Stimulated activated CD8-positive, alpha-beta memory T cell treated with anti-CD3 and anti-CD28 coated beads, Interleukin-7, amount 100 ng/mL, for 48 hours (primary cell): ENCODE data around the gene SDF2L1.

Experiments
- DNase-seq, 2 donors: peaks; one replicate each; pipeline ENCODE4 v3.0.0-alpha.2; 2020; ENCODE audit warnings: low read depth in 1 of 2; ENCODE audit errors: extremely low read depth in 1 of 2

Gene SDF2L1

GRCh38 chr22:21621025-21621424 lies 21.1 kb upstream of the SDF2L1 start:
- no peak for DNase-seq

- DNase-seq: no peak
These were observed 19.8 kb upstream of the SDF2L1 start for GRCh38 chr22:21622011-21622918.

GRCh38 chr22:21622919-21623647 lies 19.0 kb upstream of the SDF2L1 start:
- DNase-seq: no peak

- no peak for DNase-seq
These were observed 18.5 kb upstream of the SDF2L1 start for GRCh38 chr22:21623648-21623970.

GRCh38 chr22:21624120-21624879 lies 17.8 kb upstream of the SDF2L1 start:
- no peak for DNase-seq

GRCh38 chr22:21624880-21625791 lies 17.0 kb upstream of the SDF2L1 start:
- DNase-seq: no peak

GRCh38 chr22:21626073-21626734 lies 15.9 kb upstream of the SDF2L1 start:
- no peak for DNase-seq

GRCh38 chr22:21626735-21627469 lies 15.2 kb upstream of the SDF2L1 start:
- no peak for DNase-seq

GRCh38 chr22:21628386-21629254 lies 13.5 kb upstream of the SDF2L1 start:
- DNase-seq: no peak

GRCh38 chr22:21629255-21630149 lies 12.6 kb upstream of the SDF2L1 start, which contains the start of gene YDJC:
Gene YDJC, minus strand, starts transcription at chr22:21630022. Its CDS starts 8 bp downstream, at chr22:21630014.
- peak; percentile 89 to 90 for DNase-seq

- no peak for DNase-seq
These were observed 11.1 kb upstream of the SDF2L1 start for GRCh38 chr22:21631025-21631424.

GRCh38 chr22:21632237-21632895 lies 9.7 kb upstream of the SDF2L1 start, which contains the start of gene CCDC116:
Gene CCDC116, plus strand, starts transcription at chr22:21632760. Its CDS starts 422 bp downstream, at chr22:21633182.
- peak; percentile 46 to 61 for DNase-seq

GRCh38 chr22:21632931-21633330 lies 9.2 kb upstream of the SDF2L1 start:
- no peak for DNase-seq

- no peak for DNase-seq
These were observed 8.6 kb upstream of the SDF2L1 start for GRCh38 chr22:21633481-21633880.

- DNase-seq: no peak
These were observed 8.0 kb upstream of the SDF2L1 start for GRCh38 chr22:21634081-21634480.

GRCh38 chr22:21634844-21635243 lies 7.3 kb upstream of the SDF2L1 start:
- no peak for DNase-seq
